Liver (tissue), 9 donors: ENCODE data around the gene CBFB. TPM values are rescaled to one million over a fixed set of nuclear protein-coding genes. Genes with fewer than 3 reads are reported as not detected.

Experiments used
- DNase-seq: peaks from one replicate; pipeline ENCODE4 v3.0.0-alpha.2; 2017; ENCODE audit warnings: low spot score
- H3K27ac ChIP-seq, 2 donors: one replicate each; pipeline ENCODE4 v1.7.0; 2013; ENCODE audit warnings: inconsistent platforms in 2 of 2, low read length in 2 of 2, control low read depth in 1 of 2, low read depth in 1 of 2, mild to moderate bottlenecking in 1 of 2
- H3K27me3 ChIP-seq, 4 donors: one replicate each; pipeline versions ENCODE4 v1.6.1 to v1.7.0; 2013; ENCODE audit warnings: low read length in 3 of 4, inconsistent platforms in 1 of 4, mild to moderate bottlenecking in 1 of 4, moderate library complexity in 1 of 4; ENCODE audit not compliant: control insufficient read depth in 4 of 4, insufficient read depth in 4 of 4
- H3K36me3 ChIP-seq, 4 donors: one replicate each; pipeline versions ENCODE4 v1.6.1 to v1.7.0; 2013; ENCODE audit warnings: low read length in 3 of 4, mild to moderate bottlenecking in 3 of 4, low read depth in 1 of 4, moderate library complexity in 1 of 4; ENCODE audit not compliant: control insufficient read depth in 4 of 4, insufficient read depth in 3 of 4
- H3K4me1 ChIP-seq, 4 donors: one replicate each; pipeline versions ENCODE4 v1.6.1 to v1.7.0; 2013; ENCODE audit warnings: low read length in 3 of 4, mild to moderate bottlenecking in 3 of 4, moderate library complexity in 1 of 4; ENCODE audit not compliant: control insufficient read depth in 4 of 4, insufficient read depth in 4 of 4
- H3K4me3 ChIP-seq, 3 donors: one replicate each; pipeline versions ENCODE4 v1.6.1 to v1.7.0; 2013; ENCODE audit warnings: low read length in 3 of 3, control low read depth in 1 of 3, low read depth in 1 of 3, mild to moderate bottlenecking in 1 of 3
- H3K9ac ChIP-seq, 2 donors: one replicate each; pipeline ENCODE4 v1.7.0; 2013; ENCODE audit warnings: low read length in 2 of 2, mild to moderate bottlenecking in 2 of 2, moderate library complexity in 2 of 2, control low read depth in 1 of 2, low read depth in 1 of 2
- H3K9me3 ChIP-seq, 4 donors: one replicate each; pipeline versions ENCODE4 v1.6.1 to v1.7.0; 2013; ENCODE audit warnings: low read length in 3 of 4; ENCODE audit not compliant: control insufficient read depth in 4 of 4
- ATF3 ChIP-seq: IDR thresholded peaks from 2 replicates; pipeline ENCODE4 v1.6.1; 2016; ENCODE audit warnings: antibody characterized with exemption
- CTCF ChIP-seq: fragments of 150-350 bp; IDR thresholded peaks from 2 replicates; pipeline ENCODE4 v1.5.1; 2017; ENCODE audit warnings: improper control_type of control experiment, low read depth, low read length; ENCODE audit not compliant: missing input control
- EGR1 ChIP-seq, 2 donors: IDR thresholded peaks; 2 replicates each; pipeline ENCODE4 v1.6.1; 2016 to 2018; ENCODE audit warnings: antibody characterized with exemption in 2 of 2, low read depth in 2 of 2
- FOXA1 ChIP-seq: IDR thresholded peaks from 2 replicates; pipeline ENCODE4 v1.6.1; 2016; ENCODE audit warnings: antibody characterized with exemption
- FOXA2 ChIP-seq: IDR thresholded peaks from 2 replicates; pipeline ENCODE4 v1.6.1; 2016; ENCODE audit warnings: antibody characterized with exemption
- GABPA ChIP-seq, 2 donors: IDR thresholded peaks in 1 of 2; conservative IDR thresholded peaks in 1 of 2; 2 replicates each; pipeline ENCODE4 v1.6.1; 2016; ENCODE audit warnings: antibody characterized with exemption in 2 of 2, mild to moderate bottlenecking in 1 of 2, moderate library complexity in 1 of 2
- HNF4A ChIP-seq, 2 donors: conservative IDR thresholded peaks; 2 replicates each; pipeline ENCODE4 v1.6.1; 2016; ENCODE audit warnings: antibody characterized with exemption in 2 of 2, mild to moderate bottlenecking in 2 of 2
- HNF4G ChIP-seq: IDR thresholded peaks from 2 replicates; pipeline ENCODE4 v1.6.1; 2016; ENCODE audit warnings: antibody characterized with exemption
- JUND ChIP-seq, 2 donors: IDR thresholded peaks; 2 replicates each; pipeline ENCODE4 v1.6.1; 2016; ENCODE audit warnings: antibody characterized with exemption in 2 of 2
- MAX ChIP-seq: IDR thresholded peaks from 2 replicates; pipeline ENCODE4 v1.6.1; 2016; ENCODE audit warnings: antibody characterized with exemption
- NR2F2 ChIP-seq: IDR thresholded peaks from 2 replicates; pipeline ENCODE4 v1.6.1; 2016; ENCODE audit warnings: antibody characterized with exemption
- RAD21 ChIP-seq, 2 donors: IDR thresholded peaks; 2 replicates each; pipeline ENCODE4 v1.6.1; 2016; ENCODE audit warnings: antibody characterized with exemption in 2 of 2, mild to moderate bottlenecking in 2 of 2
- REST ChIP-seq: IDR thresholded peaks from 2 replicates; pipeline ENCODE4 v1.6.1; 2016; ENCODE audit warnings: antibody characterized with exemption, mild to moderate bottlenecking
- RXRA ChIP-seq, 2 donors: IDR thresholded peaks; 2 replicates each; pipeline ENCODE4 v1.6.1; 2017 to 2018; ENCODE audit warnings: antibody characterized with exemption in 2 of 2, mild to moderate bottlenecking in 1 of 2
- SP1 ChIP-seq: IDR thresholded peaks from 2 replicates; pipeline ENCODE4 v1.6.1; 2018; ENCODE audit warnings: antibody characterized with exemption, mild to moderate bottlenecking
- TAF1 ChIP-seq: conservative IDR thresholded peaks from 2 replicates; pipeline ENCODE4 v1.6.1; 2016; ENCODE audit warnings: antibody characterized with exemption, mild to moderate bottlenecking
- YY1 ChIP-seq: IDR thresholded peaks from 2 replicates; pipeline ENCODE4 v1.6.1; 2016; ENCODE audit warnings: antibody characterized with exemption, mild to moderate bottlenecking
- ZBTB33 ChIP-seq: IDR thresholded peaks from 2 replicates; pipeline ENCODE4 v1.6.1; 2016; ENCODE audit warnings: antibody characterized with exemption
- WGBS: extraction: QIAGEN DNeasy Blood & Tissue Kit; methylation state at CpG from one replicate; pipeline ENCODE4 v1.1.7; 2013; 5-methylcytosine and 5-hydroxymethylcytosine counted together
- polyA plus RNA-seq, 2 donors: library from polyadenylated mRNA; stranded (reverse) in 1 of 2; unstranded in 1 of 2; fragments of 200-250 nt in 1 of 2; fragments of >200 nt in 1 of 2; fragmentation: Nextera tagmentation in 1 of 2; extraction: Ambion mirVana in 1 of 2; gene quantifications; one replicate each; pipeline versions ENCODE4 v1.2.1 to v1.2.3, GENCODE V29; 2013 to 2015
- total RNA-seq, 2 donors: library from RNA; depleted of rRNA; stranded (reverse); fragments of >200 nt; gene quantifications; one replicate each; pipeline ENCODE4 v1.2.3, GENCODE V29; 2014
- donor health status: healthy.
- donor health status: healthy.
- donor health status: healthy.
- donor health status: healthy.
- donor health status: healthy.

CBFB gene
- total and polyA plus RNA-seq, 4 donors: 6.8 to 19.3 (median 11.2) TPM

- peaks cover 3 to 64% (median 46%) of the 10 kb centered on the region in 4 donors for H3K4me1 ChIP-seq
- WGBS: 32% methylated on average over 4 of the region's 4 CpGs
- TF ChIP-seq HNF4A (conservative IDR thresholded peaks at IDR 0.05) (peak in 1 of 2 donors; percentile 2), RAD21 (IDR thresholded peaks at IDR 0.05) (peak in 1 of 2 donors; percentile 27), YY1 (no peak), SP1 (no peak), MAX (no peak), EGR1 (IDR thresholded peaks at IDR 0.05; ENCODE audit: low read depth in 2 of 2) (no peak), NR2F2 (no peak), TAF1 (no peak)
- H3K27ac ChIP-seq: peak overlapping the region; percentile 76 to 94
- H3K9ac ChIP-seq: peak overlapping the region; percentile 18 to 78
- H3K27me3 ChIP-seq: no peaks in the 10 kb centered on the region
- no peak for DNase-seq
- H3K4me3 ChIP-seq: peak overlapping the region; percentile 62 to 96 (median 80)
- H3K9me3 ChIP-seq: no peaks in the 10 kb centered on the region
- no peaks in the 10 kb centered on the region for H3K36me3 ChIP-seq
Observed at GRCh38 chr16:67112591-67113399, 83.8 kb downstream of the CBFB start.

GRCh38 chr16:67114793-67115192, 85.8 kb downstream of the CBFB start:
- DNase-seq: no peak
- TF ChIP-seq NR2F2: no peak
- no peak for TF ChIP-seq MAX
- TF ChIP-seq RXRA (IDR thresholded peaks at IDR 0.05): no peak
- no peak for TF ChIP-seq CTCF
- TF ChIP-seq JUND (IDR thresholded peaks at IDR 0.05): no peak
- no peak for TF ChIP-seq HNF4A (conservative IDR thresholded peaks at IDR 0.05)
- no peak for TF ChIP-seq ATF3
- no peak for TF ChIP-seq YY1
- no peak for TF ChIP-seq RAD21 (IDR thresholded peaks at IDR 0.05)
- no peak for TF ChIP-seq GABPA (IDR thresholded peaks at IDR 0.05 in 1 of 2, conservative IDR thresholded peaks at IDR 0.05 in 1 of 2)
- TF ChIP-seq TAF1: no peak
- no peak for TF ChIP-seq ZBTB33
- TF ChIP-seq FOXA1: no peak
- TF ChIP-seq HNF4G: no peak
- no peak for TF ChIP-seq FOXA2
- TF ChIP-seq REST: no peak
- TF ChIP-seq SP1: no peak
- TF ChIP-seq EGR1 (IDR thresholded peaks at IDR 0.05; ENCODE audit: low read depth in 2 of 2): no peak
- Histone ChIP-seq H3K27ac (peak overlapping the region; percentile 75 to 76), H3K4me1 (peaks cover 6 to 58% (median 42%) of the 10 kb centered on the region in 4 donors), H3K27me3 (no peaks in the 10 kb centered on the region), H3K36me3 (peaks cover 0 to under 1% (median 0%) of the 10 kb centered on the region in 4 donors), H3K9ac (no peak overlapping the region), H3K4me3 (no peak overlapping the region), H3K9me3 (no peaks in the 10 kb centered on the region)
- 82% methylated on average over 2 of the region's 2 CpGs for WGBS
